ENCODE measurements around the gene SLC5A9.

Gene SLC5A9

DNA sequence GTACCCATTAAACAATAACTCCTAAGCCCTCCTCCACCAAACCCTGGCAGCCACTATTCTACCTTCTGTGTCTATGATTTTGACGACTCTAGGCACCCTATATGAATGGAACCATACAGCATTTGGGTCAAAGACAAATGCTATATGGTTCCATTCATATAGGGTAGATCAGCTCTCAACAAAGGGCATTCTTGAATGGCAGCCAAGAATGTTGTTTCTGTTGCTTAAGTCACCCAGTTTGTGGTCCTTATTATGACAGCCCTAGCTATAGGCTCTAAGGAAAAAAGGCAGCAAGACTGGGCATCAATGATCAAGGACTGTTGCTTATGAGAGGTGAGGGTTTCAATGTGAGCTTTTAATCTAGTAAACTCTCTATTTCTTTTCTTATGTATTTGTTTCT lies 4.7 kb upstream of the SLC5A9 start:
- no peak overlapping the region for H3K27ac ChIP-seq
- TF ChIP-seq ZFX (IDR thresholded peaks at IDR 0.05; ENCODE audit: borderline replicate concordance) = no peak
- TF ChIP-seq, protein P1, sequence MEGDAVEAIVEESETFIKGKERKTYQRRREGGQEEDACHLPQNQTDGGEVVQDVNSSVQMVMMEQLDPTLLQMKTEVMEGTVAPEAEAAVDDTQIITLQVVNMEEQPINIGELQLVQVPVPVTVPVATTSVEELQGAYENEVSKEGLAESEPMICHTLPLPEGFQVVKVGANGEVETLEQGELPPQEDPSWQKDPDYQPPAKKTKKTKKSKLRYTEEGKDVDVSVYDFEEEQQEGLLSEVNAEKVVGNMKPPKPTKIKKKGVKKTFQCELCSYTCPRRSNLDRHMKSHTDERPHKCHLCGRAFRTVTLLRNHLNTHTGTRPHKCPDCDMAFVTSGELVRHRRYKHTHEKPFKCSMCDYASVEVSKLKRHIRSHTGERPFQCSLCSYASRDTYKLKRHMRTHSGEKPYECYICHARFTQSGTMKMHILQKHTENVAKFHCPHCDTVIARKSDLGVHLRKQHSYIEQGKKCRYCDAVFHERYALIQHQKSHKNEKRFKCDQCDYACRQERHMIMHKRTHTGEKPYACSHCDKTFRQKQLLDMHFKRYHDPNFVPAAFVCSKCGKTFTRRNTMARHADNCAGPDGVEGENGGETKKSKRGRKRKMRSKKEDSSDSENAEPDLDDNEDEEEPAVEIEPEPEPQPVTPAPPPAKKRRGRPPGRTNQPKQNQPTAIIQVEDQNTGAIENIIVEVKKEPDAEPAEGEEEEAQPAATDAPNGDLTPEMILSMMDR (IDR thresholded peaks at IDR 0.05) = no peak

DNA sequence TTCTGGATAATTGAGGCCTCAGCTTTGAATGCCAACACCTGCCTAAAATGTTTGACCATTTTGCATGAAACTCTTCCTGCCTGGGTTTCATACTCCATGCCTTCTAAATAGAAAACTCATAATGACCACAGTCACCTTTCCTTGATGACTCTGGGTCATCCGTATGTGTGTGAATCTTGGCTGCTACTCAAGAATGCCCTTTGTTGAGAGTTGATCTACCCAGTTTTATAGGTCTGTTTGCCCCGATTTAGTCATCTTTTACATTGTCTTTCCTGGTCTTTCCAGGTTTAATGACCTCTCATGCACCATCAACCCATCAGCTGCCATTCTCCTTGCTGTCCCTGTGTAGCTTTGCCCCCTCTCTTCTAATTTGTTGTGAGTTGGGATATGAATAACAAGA lies 2.7 kb upstream of the SLC5A9 start:
- TF ChIP-seq ZFX (IDR thresholded peaks at IDR 0.05; ENCODE audit: borderline replicate concordance) = no peak
- TF ChIP-seq, protein P1 (IDR thresholded peaks at IDR 0.05) = no peak
- H3K27ac ChIP-seq = no peak overlapping the region

DNA sequence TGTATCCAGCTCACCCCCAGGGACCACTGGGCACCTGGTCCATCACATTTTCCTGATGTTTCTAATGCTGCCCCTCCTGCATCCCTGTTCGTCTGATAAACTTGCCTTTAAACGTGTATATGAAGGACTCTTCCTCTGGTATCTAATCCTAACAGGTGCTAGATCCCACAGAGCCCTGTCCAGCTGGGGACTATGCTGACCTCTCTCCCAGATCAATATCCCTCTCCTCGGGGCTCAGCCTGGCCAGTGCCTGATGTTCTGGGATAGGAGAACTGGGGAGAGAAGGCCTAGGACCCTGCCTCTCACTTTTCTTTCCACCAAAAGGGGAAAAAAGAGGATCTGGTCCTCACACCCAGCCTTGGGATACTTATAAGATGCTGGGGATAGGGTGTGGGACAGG lies 1.4 kb upstream of the SLC5A9 start:
- H3K27ac ChIP-seq = no peak overlapping the region
- TF ChIP-seq ZFX (IDR thresholded peaks at IDR 0.05; ENCODE audit: borderline replicate concordance) = no peak
- TF ChIP-seq, protein P1 (IDR thresholded peaks at IDR 0.05) = no peak

DNA sequence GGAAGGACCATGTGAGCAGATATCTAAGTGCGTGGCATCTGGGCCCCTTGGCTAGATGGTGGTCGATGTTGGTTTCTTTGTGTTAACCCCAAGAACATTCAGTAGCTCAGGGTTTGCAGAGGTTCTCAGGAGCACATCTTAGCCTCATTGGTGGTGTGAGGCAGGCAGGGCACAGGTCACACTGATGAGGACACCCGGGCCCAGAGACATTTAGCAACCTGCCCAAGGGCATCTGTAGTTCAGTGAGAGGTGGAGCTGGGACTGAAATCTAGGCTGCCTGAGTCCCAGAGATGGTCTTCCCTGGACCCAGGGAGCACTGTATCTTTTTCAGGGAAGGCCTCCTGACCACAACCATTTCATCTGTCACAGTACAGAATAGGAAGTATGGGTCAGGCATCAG lies 859 bp upstream of the SLC5A9 start:
- no peak overlapping the region for H3K27ac ChIP-seq
- TF ChIP-seq ZFX (IDR thresholded peaks at IDR 0.05; ENCODE audit: borderline replicate concordance) = no peak
- TF ChIP-seq, protein P1 (IDR thresholded peaks at IDR 0.05) = no peak

DNA sequence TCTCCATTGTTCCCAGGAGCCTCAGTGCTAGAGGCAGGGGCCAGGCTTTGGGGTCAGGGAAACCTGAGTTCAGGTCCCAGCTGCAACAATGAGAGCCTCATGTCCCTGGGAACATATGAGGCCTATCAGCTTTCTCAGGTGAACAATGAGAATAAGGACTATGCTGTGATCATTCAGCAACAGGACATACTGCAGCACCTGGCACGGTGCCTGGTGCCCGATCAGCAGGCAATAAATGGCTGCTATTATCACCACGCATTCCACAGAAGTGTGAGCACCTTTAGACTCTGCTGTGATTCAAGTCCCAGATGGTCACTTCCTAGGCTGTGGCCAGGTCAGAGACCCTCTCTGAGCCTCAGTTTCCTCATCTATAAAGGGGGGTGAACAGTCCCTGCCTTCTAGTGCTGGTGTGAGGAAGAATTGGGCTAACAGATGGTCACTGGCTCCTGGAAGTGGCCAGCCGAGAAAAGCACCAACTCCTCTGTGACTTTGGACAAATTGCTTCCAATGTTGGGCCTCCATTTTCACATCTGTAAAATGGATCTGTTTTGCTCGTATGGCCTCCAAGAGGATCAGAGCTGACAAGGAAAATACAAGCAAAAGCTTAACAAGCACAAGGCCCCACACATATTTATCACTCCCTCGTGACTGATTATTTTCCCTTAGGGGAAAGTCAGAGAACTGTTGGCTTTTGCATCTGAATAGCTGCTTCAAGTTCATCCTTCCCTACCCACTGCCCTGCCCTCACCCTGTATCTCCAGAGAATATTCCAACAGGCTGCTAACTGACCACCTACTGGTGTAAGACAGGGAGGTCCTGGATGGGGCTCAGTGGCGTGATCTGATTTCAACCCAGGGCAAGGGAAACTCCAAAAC lies 1.1 kb downstream of the SLC5A9 start:
- no peak overlapping the region for H3K27ac ChIP-seq
- no peak for TF ChIP-seq ZFX (IDR thresholded peaks at IDR 0.05; ENCODE audit: borderline replicate concordance)
- TF ChIP-seq, protein P1 (IDR thresholded peaks at IDR 0.05) = no peak

DNA sequence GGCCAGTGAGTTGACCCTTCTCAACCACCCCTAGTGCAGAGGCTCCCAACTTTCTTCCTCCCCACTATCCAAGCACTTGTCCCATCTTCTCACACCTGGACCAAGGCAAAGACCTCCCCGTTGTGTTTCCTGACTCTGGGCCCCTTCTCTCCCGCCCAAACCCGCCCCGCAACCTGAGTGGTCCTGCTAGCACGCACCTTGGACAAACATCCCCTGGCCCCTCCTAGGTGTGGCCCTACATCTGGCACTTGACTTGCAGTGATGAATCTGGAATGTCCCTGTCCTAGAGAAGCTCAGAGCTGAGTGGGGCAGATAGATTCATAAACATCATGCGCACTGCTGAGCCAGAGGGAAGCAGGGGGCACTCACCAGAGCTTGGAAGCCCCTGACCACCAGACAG lies 2.3 kb downstream of the SLC5A9 start:
- H3K27ac ChIP-seq = no peak overlapping the region
- TF ChIP-seq ZFX (IDR thresholded peaks at IDR 0.05; ENCODE audit: borderline replicate concordance) = no peak
- TF ChIP-seq, protein P1 (IDR thresholded peaks at IDR 0.05) = no peak

DNA sequence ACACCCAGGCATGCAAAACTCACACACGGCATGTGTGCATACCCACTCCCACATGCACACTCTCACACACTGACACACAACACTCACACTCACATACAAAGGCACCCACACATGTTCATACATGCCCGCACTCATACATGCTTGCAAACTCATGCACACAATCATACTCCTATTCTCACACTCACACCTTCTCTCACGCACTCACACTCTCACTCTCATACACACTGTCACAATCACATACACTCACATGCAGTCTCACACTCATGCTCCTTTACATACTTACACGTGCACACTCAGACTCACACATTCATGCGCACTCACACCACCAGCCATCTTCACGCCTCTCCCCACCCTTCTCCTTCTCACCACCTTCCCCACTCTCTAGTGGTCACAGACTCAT lies 3.1 kb downstream of the SLC5A9 start:
- TF ChIP-seq ZFX (IDR thresholded peaks at IDR 0.05; ENCODE audit: borderline replicate concordance) = no peak
- TF ChIP-seq, protein P1 (IDR thresholded peaks at IDR 0.05) = no peak
- H3K27ac ChIP-seq = no peak overlapping the region

Measured in 22Rv1 (cell line).